ENCODE data around the gene PHC2. TPM values are rescaled to one million over a fixed set of nuclear protein-coding genes. Genes with fewer than 3 reads are reported as not detected.

The PHC2 gene
- total RNA-seq, 1 donor from 2014 or later = 140 TPM

DNA sequence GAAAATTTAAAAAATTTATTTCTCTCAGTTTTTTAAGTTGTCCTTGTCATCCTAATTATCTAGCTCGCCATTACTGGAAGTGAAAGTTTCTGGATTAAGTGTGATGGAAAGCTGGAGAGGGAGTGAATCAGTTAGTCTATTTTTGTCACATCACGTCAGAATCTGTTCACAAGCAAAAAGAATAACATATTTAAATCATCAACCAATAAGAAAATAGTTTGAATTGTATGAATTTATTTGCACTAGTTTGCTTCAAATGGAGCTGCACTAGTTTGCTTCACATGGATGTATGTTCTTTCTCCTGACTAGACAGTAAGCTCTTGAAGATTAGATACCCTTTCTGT, 22.8 kb downstream of the PHC2 start:
- TF ChIP-seq, protein P1, sequence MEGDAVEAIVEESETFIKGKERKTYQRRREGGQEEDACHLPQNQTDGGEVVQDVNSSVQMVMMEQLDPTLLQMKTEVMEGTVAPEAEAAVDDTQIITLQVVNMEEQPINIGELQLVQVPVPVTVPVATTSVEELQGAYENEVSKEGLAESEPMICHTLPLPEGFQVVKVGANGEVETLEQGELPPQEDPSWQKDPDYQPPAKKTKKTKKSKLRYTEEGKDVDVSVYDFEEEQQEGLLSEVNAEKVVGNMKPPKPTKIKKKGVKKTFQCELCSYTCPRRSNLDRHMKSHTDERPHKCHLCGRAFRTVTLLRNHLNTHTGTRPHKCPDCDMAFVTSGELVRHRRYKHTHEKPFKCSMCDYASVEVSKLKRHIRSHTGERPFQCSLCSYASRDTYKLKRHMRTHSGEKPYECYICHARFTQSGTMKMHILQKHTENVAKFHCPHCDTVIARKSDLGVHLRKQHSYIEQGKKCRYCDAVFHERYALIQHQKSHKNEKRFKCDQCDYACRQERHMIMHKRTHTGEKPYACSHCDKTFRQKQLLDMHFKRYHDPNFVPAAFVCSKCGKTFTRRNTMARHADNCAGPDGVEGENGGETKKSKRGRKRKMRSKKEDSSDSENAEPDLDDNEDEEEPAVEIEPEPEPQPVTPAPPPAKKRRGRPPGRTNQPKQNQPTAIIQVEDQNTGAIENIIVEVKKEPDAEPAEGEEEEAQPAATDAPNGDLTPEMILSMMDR (conservative IDR thresholded peaks at IDR 0.05; ENCODE audit: low read depth, low read length) = no peak
- H3K4me3 ChIP-seq (ENCODE audit: low read depth, low read length) = no peak overlapping the region
- DNase-seq (ENCODE audit: low read depth) = no peak

DNA sequence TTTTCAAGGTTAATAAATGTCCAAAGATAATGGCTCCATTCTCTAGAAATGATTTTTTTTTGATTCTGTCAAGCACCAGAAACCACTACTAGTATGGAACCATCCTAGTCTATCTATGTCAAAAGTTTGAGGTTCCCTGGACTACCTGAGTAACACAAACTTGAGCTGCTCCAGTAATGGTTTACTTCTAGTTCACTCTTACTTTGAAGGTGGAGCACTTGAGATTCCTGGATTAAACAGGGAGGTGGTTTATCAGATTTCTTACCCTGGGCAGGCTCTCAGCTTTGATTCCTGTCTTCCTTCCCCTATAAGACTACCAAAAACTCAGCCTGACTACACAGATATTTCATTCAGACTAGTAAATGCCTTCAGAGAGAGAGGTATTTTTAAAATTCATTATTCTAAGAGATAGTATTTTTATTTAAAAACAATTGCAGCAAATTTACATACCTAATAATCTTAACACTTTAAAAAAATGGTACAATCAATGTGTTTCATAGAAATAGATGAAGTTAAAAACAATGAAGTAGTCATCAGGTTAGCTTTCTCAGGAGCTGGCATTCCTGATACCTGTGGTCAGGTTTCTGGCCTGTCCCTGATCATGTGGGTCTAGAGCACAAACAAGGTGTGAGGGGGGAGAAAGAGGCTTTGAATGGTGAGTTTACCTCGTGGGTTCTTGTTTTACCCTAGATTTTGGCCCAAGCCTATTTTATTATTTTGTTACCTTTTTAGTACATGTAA, 23.4 kb downstream of the PHC2 start:
- TF ChIP-seq, protein P1 (conservative IDR thresholded peaks at IDR 0.05; ENCODE audit: low read depth, low read length) = no peak
- H3K4me3 ChIP-seq (ENCODE audit: low read depth, low read length) = no peak overlapping the region
- DNase-seq (ENCODE audit: low read depth) = no peak

DNA sequence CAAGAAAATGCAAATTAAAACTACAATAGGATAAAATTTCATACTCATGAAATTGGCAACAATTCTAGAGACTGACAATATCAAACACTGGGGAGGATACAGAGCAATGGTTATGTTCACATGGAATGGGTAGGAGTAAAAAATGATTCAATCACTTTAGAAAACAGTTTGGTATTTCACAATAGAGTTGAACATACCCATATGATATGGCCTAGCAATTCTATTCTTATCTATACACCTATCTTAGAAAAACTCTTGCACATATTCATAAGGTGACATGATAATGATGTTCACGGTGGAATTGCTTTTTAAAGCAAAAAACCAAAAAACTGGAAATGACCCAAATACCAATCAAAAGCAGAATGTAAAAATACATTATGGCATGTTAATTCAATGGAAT, 28.7 kb downstream of the PHC2 start:
- no peak for DNase-seq (ENCODE audit: low read depth)
- TF ChIP-seq, protein P1 (conservative IDR thresholded peaks at IDR 0.05; ENCODE audit: low read depth, low read length) = no peak

DNA sequence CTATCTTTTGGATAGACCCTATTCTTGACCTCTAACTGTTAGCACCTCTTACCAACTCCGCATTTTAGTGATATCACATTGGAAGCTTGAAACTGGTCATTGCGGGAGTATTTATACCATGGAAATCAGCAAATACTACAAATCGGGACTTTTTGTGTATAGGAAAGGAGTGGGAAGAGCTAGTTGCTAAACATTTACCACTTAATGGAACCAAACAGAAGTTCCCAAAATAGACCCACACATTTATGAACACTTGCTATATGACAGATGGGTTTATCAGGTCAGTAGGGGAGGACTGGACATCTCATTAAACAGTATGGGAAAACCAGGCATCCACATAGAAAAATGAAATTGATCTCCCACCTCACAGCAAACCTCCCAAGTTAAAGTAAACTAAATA, 29.4 kb downstream of the PHC2 start:
- no peak for DNase-seq (ENCODE audit: low read depth)
- TF ChIP-seq, protein P1 (conservative IDR thresholded peaks at IDR 0.05; ENCODE audit: low read depth, low read length) = no peak
- H3K4me3 ChIP-seq (ENCODE audit: low read depth, low read length) = no peak overlapping the region

More for the DNA sequence above, 28.7 kb downstream of the PHC2 start:
- no peak overlapping the region for H3K4me3 ChIP-seq (ENCODE audit: low read depth, low read length)

DNA sequence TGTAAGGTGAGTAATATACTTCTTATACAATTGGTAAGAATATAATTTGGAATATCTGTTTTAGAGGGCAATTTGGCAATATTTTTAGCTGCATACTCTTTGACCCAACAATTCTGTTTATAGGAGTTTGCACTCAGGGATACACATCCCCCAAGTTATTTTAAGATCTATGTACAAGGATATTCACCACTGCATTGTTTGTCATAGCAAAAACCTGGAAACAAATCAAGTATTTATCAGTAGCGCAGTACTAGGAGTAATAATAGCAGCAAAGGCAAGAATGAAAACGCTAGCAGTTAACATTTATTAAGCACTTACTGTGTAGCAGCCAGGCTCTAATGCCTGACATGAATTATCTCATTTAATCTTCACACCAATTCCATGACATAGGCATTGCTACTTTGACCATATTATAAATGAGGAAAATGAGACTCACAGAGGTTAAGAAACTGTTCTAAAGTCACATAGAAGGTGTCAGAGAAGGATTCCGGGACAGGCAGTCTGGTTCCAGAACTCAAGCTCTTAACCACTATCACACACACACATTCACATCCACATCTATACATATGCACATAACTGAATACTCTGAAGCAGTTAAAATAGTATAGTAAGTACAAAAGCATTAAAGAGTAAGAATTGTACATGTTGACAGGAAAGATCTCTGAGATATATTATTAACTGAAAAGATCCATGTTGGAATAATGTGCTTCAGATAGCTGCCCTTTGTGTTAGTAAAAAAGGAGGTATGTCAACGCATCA, 30.6 kb downstream of the PHC2 start:
- TF ChIP-seq, protein P1 (conservative IDR thresholded peaks at IDR 0.05; ENCODE audit: low read depth, low read length) = no peak
- no peak for DNase-seq (ENCODE audit: low read depth)
- no peak overlapping the region for H3K4me3 ChIP-seq (ENCODE audit: low read depth, low read length)

DNA sequence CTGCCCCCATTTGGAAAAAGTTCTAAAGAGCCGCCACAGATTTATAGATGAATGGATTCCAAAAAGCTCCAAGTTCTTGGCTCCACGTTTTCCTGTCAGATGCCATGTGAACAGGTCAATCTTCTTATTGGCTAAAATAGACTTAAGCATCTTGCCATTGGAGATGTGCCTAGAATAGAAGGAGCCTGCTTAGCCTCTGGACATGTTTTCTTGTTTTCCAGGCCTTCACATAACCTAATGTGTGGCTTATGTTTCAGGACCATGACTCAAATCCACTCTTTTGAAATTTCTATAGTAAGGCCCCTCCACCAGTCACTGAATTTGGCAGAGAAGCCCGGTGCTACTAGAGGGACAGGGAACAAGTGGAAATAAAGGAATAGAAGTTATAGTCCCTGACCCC, 31.5 kb downstream of the PHC2 start:
- DNase-seq (ENCODE audit: low read depth) = no peak
- TF ChIP-seq, protein P1 (conservative IDR thresholded peaks at IDR 0.05; ENCODE audit: low read depth, low read length) = no peak

More for the DNA sequence above, 31.5 kb downstream of the PHC2 start:
- H3K4me3 ChIP-seq (ENCODE audit: low read depth, low read length) = no peak overlapping the region

Measured in epithelial cell of proximal tubule (primary cell).